ENCODE measurements around the gene AKAP12.

GRCh38 chr6:151294561-151295101 lies 54.9 kb downstream of the AKAP12 start:
- no peak for TF ChIP-seq LEF1 (IDR thresholded peaks at IDR 0.05; ENCODE audit: borderline replicate concordance)
- no peak for TF ChIP-seq TARDBP (IDR thresholded peaks at IDR 0.05)
- no peak for TF ChIP-seq SP1 (IDR thresholded peaks at IDR 0.05)
- TF ChIP-seq ZNF384 (IDR thresholded peaks at IDR 0.05): no peak
- TF ChIP-seq NFRKB (IDR thresholded peaks at IDR 0.05): no peak
- TF ChIP-seq ELF4 (IDR thresholded peaks at IDR 0.05): no peak
- no peak for TF ChIP-seq SUZ12 (IDR thresholded peaks at IDR 0.05)
- TF ChIP-seq HDGF (IDR thresholded peaks at IDR 0.05; ENCODE audit: borderline replicate concordance): no peak
- TF ChIP-seq FOXM1 (IDR thresholded peaks at IDR 0.05; ENCODE audit: borderline replicate concordance): no peak
- no peak for TF ChIP-seq BHLHE40 (IDR thresholded peaks at IDR 0.05; ENCODE audit: borderline replicate concordance)

All from HEK293T (cell line).